Neuronal stem cell (in vitro differentiated cells): ENCODE measurements around the gene SP140L.
"Not testable (repeated sequence)": the region's sequence is repeated elsewhere in the genome, so short reads cannot be mapped to it uniquely, and the experiment has no call there.

Experiments
- DNase-seq: peaks from one replicate; pipeline ENCODE4 v3.0.0-alpha.2; 2013; ENCODE audit warnings: low spot score
- H2AFZ ChIP-seq: one replicate; pipeline ENCODE4 v1.6.1; 2013; ENCODE audit warnings: mild to moderate bottlenecking, low read length, inconsistent platforms
- H2AK5ac ChIP-seq: 2 replicates; pipeline ENCODE4 v1.6.1; 2013; ENCODE audit warnings: low read depth, mild to moderate bottlenecking, inconsistent platforms, low read length, moderate library complexity, mixed read lengths
- H2BK120ac ChIP-seq: 2 replicates; pipeline ENCODE4 v1.6.1; 2013; ENCODE audit warnings: low read depth, mild to moderate bottlenecking, inconsistent platforms, low read length, moderate library complexity, mixed read lengths
- H2BK12ac ChIP-seq: one replicate; pipeline ENCODE4 v1.6.1; 2013; ENCODE audit warnings: low read length, inconsistent platforms
- H2BK15ac ChIP-seq: 2 replicates; pipeline ENCODE4 v1.6.1; 2013; ENCODE audit warnings: mild to moderate bottlenecking, low read length, inconsistent platforms, mixed read lengths
- H2BK5ac ChIP-seq: one replicate; pipeline ENCODE4 v1.6.1; 2013; ENCODE audit warnings: inconsistent platforms, mild to moderate bottlenecking, low read length, moderate library complexity
- H3K14ac ChIP-seq: one replicate; pipeline ENCODE4 v1.6.1; 2013; ENCODE audit warnings: low read length, inconsistent platforms
- H3K18ac ChIP-seq: 2 replicates; pipeline ENCODE4 v1.6.1; 2013; ENCODE audit warnings: low read length, inconsistent platforms
- H3K23ac ChIP-seq: 2 replicates; pipeline ENCODE4 v1.6.1; 2013; ENCODE audit warnings: low read depth, mild to moderate bottlenecking, mixed read lengths, low read length, inconsistent platforms; ENCODE audit not compliant: poor library complexity
- H3K27ac ChIP-seq: replicated peaks from 3 replicates; pipeline ENCODE4 v1.5.1; 2013; ENCODE audit warnings: low read length, inconsistent platforms
- H3K27me3 ChIP-seq, 3 experiments: 2 replicates each; pipeline ENCODE4 v1.6.1; 2013; ENCODE audit warnings: low read length in 3 of 3, mild to moderate bottlenecking in 2 of 3, inconsistent platforms in 1 of 3, low read depth in 1 of 3, mixed read lengths in 1 of 3, moderate library complexity in 1 of 3; ENCODE audit not compliant: control insufficient read depth in 3 of 3, insufficient read depth in 3 of 3
- H3K36me3 ChIP-seq, 2 donors: replicated peaks in 1 of 2; 2 replicates each; pipeline ENCODE4 v1.6.1; 2013; ENCODE audit warnings: low read length in 2 of 2; ENCODE audit not compliant: control insufficient read depth in 2 of 2, insufficient read depth in 2 of 2
- H3K4ac ChIP-seq: 2 replicates; pipeline ENCODE4 v1.6.1; 2013; ENCODE audit warnings: inconsistent platforms, mild to moderate bottlenecking, low read length, moderate library complexity
- H3K4me1 ChIP-seq, 2 donors: 1 replicate in 1 of 2; 2 replicates in 1 of 2; pipeline ENCODE4 v1.6.1; 2013; ENCODE audit warnings: low read length in 2 of 2, low read depth in 1 of 2; ENCODE audit not compliant: control insufficient read depth in 2 of 2, insufficient read depth in 1 of 2
- H3K4me2 ChIP-seq: one replicate; pipeline ENCODE4 v1.6.1; 2013; ENCODE audit warnings: mild to moderate bottlenecking, low read length, inconsistent platforms; ENCODE audit not compliant: insufficient read depth, poor library complexity, severe bottlenecking
- H3K4me3 ChIP-seq, 2 donors: 2 replicates each; pipeline ENCODE4 v1.5.1; 2013; ENCODE audit warnings: low read length in 2 of 2, mild to moderate bottlenecking in 2 of 2, inconsistent platforms in 1 of 2, moderate library complexity in 1 of 2
- H3K79me1 ChIP-seq: one replicate; pipeline ENCODE4 v1.6.1; 2013; ENCODE audit warnings: low read depth, mild to moderate bottlenecking, inconsistent platforms, low read length, moderate library complexity
- H3K9ac ChIP-seq: one replicate; pipeline ENCODE4 v1.6.1; 2013; ENCODE audit warnings: mild to moderate bottlenecking, low read depth, low read length, inconsistent platforms; ENCODE audit not compliant: poor library complexity
- H3K9me3 ChIP-seq, 2 donors: replicated peaks in 1 of 2; 2 replicates each; pipeline versions ENCODE3 to v1.6.1; 2013; ENCODE audit warnings: low read length in 2 of 2, mild to moderate bottlenecking in 2 of 2, inconsistent platforms in 1 of 2, low read depth in 1 of 2, mixed read lengths in 1 of 2, moderate library complexity in 1 of 2; ENCODE audit not compliant: control insufficient read depth in 2 of 2, insufficient read depth in 1 of 2
- H4K8ac ChIP-seq: one replicate; pipeline ENCODE4 v1.6.1; 2013; ENCODE audit warnings: low read depth, mild to moderate bottlenecking, inconsistent platforms, low read length, moderate library complexity
- H4K91ac ChIP-seq: one replicate; pipeline ENCODE4 v1.6.1; 2013; ENCODE audit warnings: low read length, low read depth, mild to moderate bottlenecking, inconsistent platforms; ENCODE audit not compliant: poor library complexity
- WGBS, 2 donors: extraction: QIAGEN DNeasy Blood & Tissue Kit; methylation state at CpG; one replicate each; pipeline ENCODE4 v1.1.7; 2013; ENCODE audit warnings: missing lambda C conversion rate in 2 of 2, mixed read lengths in 1 of 2; ENCODE audit not compliant: insufficient read length in 2 of 2, insufficient replicate concordance in 1 of 2; ENCODE audit errors: extremely low coverage in 2 of 2; 5-methylcytosine and 5-hydroxymethylcytosine counted together

SP140L gene

DNA sequence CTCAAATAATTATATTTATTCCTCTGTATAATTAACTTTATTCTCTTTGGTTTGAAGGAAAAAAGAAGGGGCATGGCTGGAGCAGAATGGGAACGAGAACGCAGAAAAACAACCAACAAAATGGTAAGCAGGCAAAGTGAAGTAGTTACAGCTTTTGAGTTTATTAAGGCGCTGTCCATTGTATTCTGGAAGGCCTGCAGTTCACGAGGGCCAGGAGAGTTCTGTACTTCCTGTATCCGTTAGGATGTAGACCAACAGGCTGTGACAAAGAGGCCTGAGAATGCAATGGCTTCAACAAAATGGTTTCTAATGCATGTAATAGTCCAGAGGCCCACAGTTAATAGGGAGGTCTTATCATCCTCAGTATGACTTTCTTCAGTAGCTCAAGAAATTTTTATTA is 56.5 kb downstream of the SP140L start:
- no peak overlapping the region for H3K9ac ChIP-seq
- no peak overlapping the region for H3K23ac ChIP-seq
- no peaks in the 10 kb centered on the region for H3K79me1 ChIP-seq
- H2AK5ac ChIP-seq: no peak overlapping the region
- H3K18ac ChIP-seq: no peak overlapping the region
- no peak overlapping the region for H4K91ac ChIP-seq
- no peak overlapping the region for H3K4ac ChIP-seq
- no peak overlapping the region for H2BK5ac ChIP-seq
- no peak overlapping the region for H4K8ac ChIP-seq
- no peak overlapping the region for H3K4me3 ChIP-seq
- H2AFZ ChIP-seq: no peak overlapping the region
- no peak overlapping the region for H3K14ac ChIP-seq
- no peak for DNase-seq
- H2BK15ac ChIP-seq: no peak overlapping the region
- no peak overlapping the region for H3K4me2 ChIP-seq
- H3K4me1 ChIP-seq: no peaks in the 10 kb centered on the region
- no peaks in the 10 kb centered on the region for H3K27me3 ChIP-seq
- H3K27ac ChIP-seq: no peak overlapping the region
- no peak overlapping the region for H2BK120ac ChIP-seq
- no CpG with 5 or more reads among the region's 5 CpGs for WGBS, 2 donors
- H3K36me3 ChIP-seq: no peaks in the 10 kb centered on the region
- no peak overlapping the region for H2BK12ac ChIP-seq
- H3K9me3 ChIP-seq: no peaks in the 10 kb centered on the region

- Histone ChIP-seq H3K4me1 (no peaks in the 10 kb centered on the region), H4K8ac (no peak overlapping the region), H3K4ac (no peak overlapping the region), H2BK12ac (no peak overlapping the region), H3K4me3 (no peak overlapping the region), H3K36me3 (no peaks in the 10 kb centered on the region), H3K9ac (no peak overlapping the region), H2BK5ac (no peak overlapping the region), H3K4me2 (no peak overlapping the region), H2BK15ac (no peak overlapping the region), H2AK5ac (no peak overlapping the region), H3K23ac (no peak overlapping the region), H3K27me3 (no peaks in the 10 kb centered on the region), H4K91ac (no peak overlapping the region), H3K9me3 (no peaks in the 10 kb centered on the region), H3K14ac (no peak overlapping the region), H3K27ac (no peak overlapping the region), H2BK120ac (no peak overlapping the region), H3K18ac (no peak overlapping the region), H3K79me1 (no peaks in the 10 kb centered on the region), H2AFZ (no peak overlapping the region)
- no peak for DNase-seq
- WGBS, 2 donors: no CpG with 5 or more reads among the region's 6 CpGs
These were observed 58.0 kb downstream of the SP140L start for GRCh38 chr2:230384986-230385385.

- Histone ChIP-seq H3K4me1 (no peaks in the 10 kb centered on the region), H2BK15ac (no peak overlapping the region), H3K9me3 (peaks cover 0 to 1% of the 10 kb centered on the region in 2 donors), H3K14ac (no peak overlapping the region), H2BK5ac (no peak overlapping the region), H3K18ac (no peak overlapping the region), H2AFZ (no peak overlapping the region), H3K23ac (no peak overlapping the region), H4K8ac (no peak overlapping the region), H3K9ac (no peak overlapping the region), H3K27me3 (no peaks in the 10 kb centered on the region), H3K4ac (no peak overlapping the region), H3K4me3 (no peak overlapping the region), H3K79me1 (no peaks in the 10 kb centered on the region), H3K27ac (no peak overlapping the region), H4K91ac (no peak overlapping the region), H2BK120ac (no peak overlapping the region), H2AK5ac (no peak overlapping the region), H3K36me3 (no peaks in the 10 kb centered on the region), H2BK12ac (no peak overlapping the region), H3K4me2 (no peak overlapping the region)
- DNase-seq: no peak
- no CpG with 5 or more reads among the region's 2 CpGs for WGBS, 2 donors
These were observed 67.3 kb downstream of the SP140L start for GRCh38 chr2:230394301-230394700.

- not testable (repeated sequence) for H3K79me1 ChIP-seq, H3K14ac ChIP-seq, H3K18ac ChIP-seq, H4K91ac ChIP-seq, H2AK5ac ChIP-seq, H3K23ac ChIP-seq, H3K9ac ChIP-seq, H3K4me2 ChIP-seq, H2BK15ac ChIP-seq, H3K9me3 ChIP-seq, DNase-seq, H3K27me3 ChIP-seq, H2AFZ ChIP-seq, H3K4me1 ChIP-seq, H3K36me3 ChIP-seq, H3K4ac ChIP-seq, H2BK12ac ChIP-seq, H3K27ac ChIP-seq, H2BK120ac ChIP-seq, H3K4me3 ChIP-seq, H4K8ac ChIP-seq, H2BK5ac ChIP-seq
- no CpG with 5 or more reads among the region's 6 CpGs for WGBS, 2 donors
These were observed 71.7 kb downstream of the SP140L start for GRCh38 chr2:230398698-230399097.
